Measurements from ENCODE around the gene SPTLC3. TPM values are rescaled to one million over a fixed set of nuclear protein-coding genes. Genes with fewer than 3 reads are reported as not detected.
A peak's percentile ranks its signal among the peaks of the same experiment; 100 is the strongest.

The SPTLC3 gene
- total RNA-seq, 1 experiment from 2014 or later, result 10.7 TPM

DNA sequence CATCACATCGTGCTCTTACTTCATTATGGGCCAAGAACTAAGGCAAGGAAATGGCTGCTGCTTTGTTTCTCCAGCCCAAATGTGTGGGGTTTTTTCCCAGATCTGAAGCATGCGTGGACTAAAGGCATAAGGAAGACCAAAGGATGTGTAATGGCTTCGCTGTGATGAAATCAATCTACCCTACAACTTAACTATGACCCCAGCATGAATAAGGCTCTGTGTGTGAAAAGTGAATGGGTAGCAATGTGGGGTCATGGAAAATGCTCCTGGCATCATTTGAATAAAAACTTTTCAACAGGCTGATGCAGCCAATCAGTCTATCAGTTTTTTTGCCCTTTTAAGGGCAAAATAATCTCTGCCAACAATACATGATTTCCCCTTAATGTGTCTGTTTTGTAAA is 162.0 kb downstream of the SPTLC3 start:
- DNase-seq, result no peak
- no peak for TF ChIP-seq CTCF (conservative IDR thresholded peaks at IDR 0.05)
- no peak for TF ChIP-seq EZH2 (IDR thresholded peaks at IDR 0.05; ENCODE audit: low read depth)
- Histone ChIP-seq H3K79me2 (ENCODE audit: low read depth) (no peaks in the 10 kb centered on the region), H3K9me2 (ENCODE audit: insufficient read depth) (no peaks in the 10 kb centered on the region), H3K27me3 (ENCODE audit: insufficient read depth, low read depth) (no peaks in the 10 kb centered on the region), H3K4me3 (no peak overlapping the region), H2AFZ (no peak overlapping the region), H3K9me3 (ENCODE audit: insufficient read depth, low read depth) (no peaks in the 10 kb centered on the region), H3K4me1 (replicated peaks; ENCODE audit: insufficient read depth) (peaks cover 13% of the 10 kb centered on the region), H4K20me1 (ENCODE audit: insufficient read depth) (no peaks in the 10 kb centered on the region), H3K36me3 (ENCODE audit: low read depth) (no peaks in the 10 kb centered on the region), H3K27ac (no peak overlapping the region), H3F3A (ENCODE audit: insufficient read depth, low read depth) (no peaks in the 10 kb centered on the region; the same call in 1 of the 2 replicates), H3K4me2 (no peak overlapping the region)
- POLR2A ChIA-PET (ENCODE audit: unreplicated experiment), result interaction anchor here (0.6 kb wide), 1 partner anchor 637 kb away, joined by 4 read pairs; no protein-coding TSS in a partner anchor
- no TSS peak for BruUV-seq (replicated peaks)
- CTCF ChIA-PET, result no interaction called here
- intact Hi-C loops (cut with micrococcal nuclease; ENCODE audit: unreplicated experiment), result loop anchor here (5.0 kb wide), 1 partner anchor 1278 kb away; no protein-coding TSS in a partner anchor

- Histone ChIP-seq H3K9me2 (ENCODE audit: insufficient read depth) (no peaks in the 10 kb centered on the region), H3K27me3 (ENCODE audit: insufficient read depth, low read depth) (no peaks in the 10 kb centered on the region), H3K9me3 (ENCODE audit: insufficient read depth, low read depth) (no peaks in the 10 kb centered on the region), H3K4me2 (peak overlapping the region; percentile 16), H3K27ac (no peak overlapping the region), H3K36me3 (ENCODE audit: low read depth) (no peaks in the 10 kb centered on the region), H4K20me1 (ENCODE audit: insufficient read depth) (no peaks in the 10 kb centered on the region), H3K79me2 (ENCODE audit: low read depth) (no peaks in the 10 kb centered on the region), H3F3A (ENCODE audit: insufficient read depth, low read depth) (no peaks in the 10 kb centered on the region; the same call in 1 of the 2 replicates), H3K4me3 (no peak overlapping the region), H3K4me1 (replicated peaks; ENCODE audit: insufficient read depth) (peaks cover 13% of the 10 kb centered on the region), H2AFZ (no peak overlapping the region)
- intact Hi-C loops (cut with micrococcal nuclease; ENCODE audit: unreplicated experiment), result loop anchor here (5.0 kb wide), 1 partner anchor 1281 kb away; no protein-coding TSS in a partner anchor
- ChIA-PET CTCF (no interaction called here), POLR2A (ENCODE audit: unreplicated experiment) (no interaction called here)
- DNase-seq, result peak; percentile 46 to 79
- TF ChIP-seq CTCF (conservative IDR thresholded peaks at IDR 0.05), result no peak
- no peak for TF ChIP-seq EZH2 (IDR thresholded peaks at IDR 0.05; ENCODE audit: low read depth)
- BruUV-seq (replicated peaks), result no TSS peak
These were observed 164.4 kb downstream of the SPTLC3 start for GRCh38 chr20:13173201-13173600.

DNA sequence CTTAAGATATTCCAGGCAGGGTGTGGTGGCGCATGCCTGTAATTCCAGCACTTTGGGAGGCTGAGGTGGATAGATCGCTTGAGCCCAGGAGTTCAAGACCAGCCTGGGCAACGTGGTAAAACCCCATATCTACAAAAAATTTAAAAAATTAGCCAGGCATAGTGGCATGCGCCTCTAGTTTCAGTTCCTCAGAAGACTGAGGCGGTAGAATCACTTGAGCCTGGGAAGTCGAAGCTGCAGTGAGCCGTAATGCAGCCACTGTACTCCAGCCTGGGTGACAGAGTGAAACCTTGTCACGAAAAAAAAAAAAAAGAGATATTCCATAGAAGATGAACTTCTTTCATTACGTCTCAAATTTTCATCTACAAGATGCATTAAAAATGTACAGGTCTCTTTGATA is 165.6 kb downstream of the SPTLC3 start:
- Histone ChIP-seq H3F3A (ENCODE audit: insufficient read depth, low read depth) (no peaks in the 10 kb centered on the region; the same call in 1 of the 2 replicates), H3K79me2 (ENCODE audit: low read depth) (no peaks in the 10 kb centered on the region), H3K4me1 (replicated peaks; ENCODE audit: insufficient read depth) (peaks cover 13% of the 10 kb centered on the region), H3K4me2 (no peak overlapping the region), H3K9me2 (ENCODE audit: insufficient read depth) (no peaks in the 10 kb centered on the region), H3K27me3 (ENCODE audit: insufficient read depth, low read depth) (no peaks in the 10 kb centered on the region), H3K4me3 (no peak overlapping the region), H2AFZ (no peak overlapping the region), H3K9me3 (ENCODE audit: insufficient read depth, low read depth) (no peaks in the 10 kb centered on the region), H4K20me1 (ENCODE audit: insufficient read depth) (no peaks in the 10 kb centered on the region), H3K36me3 (ENCODE audit: low read depth) (no peaks in the 10 kb centered on the region), H3K27ac (no peak overlapping the region)
- ChIA-PET POLR2A (ENCODE audit: unreplicated experiment) (no interaction called here), CTCF (no interaction called here)
- intact Hi-C loops (cut with micrococcal nuclease; ENCODE audit: unreplicated experiment), result loop anchor here (5.0 kb wide), 1 partner anchor 1282 kb away; no protein-coding TSS in a partner anchor
- no TSS peak for BruUV-seq (replicated peaks)
- DNase-seq, result no peak
- TF ChIP-seq EZH2 (IDR thresholded peaks at IDR 0.05; ENCODE audit: low read depth) (no peak), CTCF (conservative IDR thresholded peaks at IDR 0.05) (no peak)
